ENCODE measurements around the gene OAT. TPM values are rescaled to one million over a fixed set of nuclear protein-coding genes. Genes with fewer than 3 reads are reported as not detected.

OAT gene
- total and polyA plus RNA-seq, 7 donors = 9.5 to 64.5 (median 30.7) TPM

- TF ChIP-seq CTCF (IDR thresholded peaks at IDR 0.05) = no peak
- no peak for DNase-seq
- ATAC-seq = no peak
- intact Hi-C loops (cut with DNase I) = no loop called here
- Histone ChIP-seq H3K36me3 (ENCODE audit: insufficient read depth in 1 of 2, low read depth in 1 of 2) (no peaks in the 10 kb centered on the region), H3K27ac (no peak overlapping the region), H3K4me3 (no peak overlapping the region), H3K27me3 (ENCODE audit: insufficient read depth in 3 of 3, low read length in 2 of 3) (peaks cover 0 to 3% (median 3%) of the 10 kb centered on the region in 3 donors), H3K4me1 (no peaks in the 10 kb centered on the region), H3K9me3 (no peaks in the 10 kb centered on the region)
- WGBS, 3 donors = 43 to 56% (median 44%) methylated on average over 4 of the region's 4 CpGs
Measured at GRCh38 chr10:124384172-124384571, 34.6 kb downstream of the OAT start.

- Histone ChIP-seq H3K36me3 (ENCODE audit: insufficient read depth in 1 of 2, low read depth in 1 of 2) (no peaks in the 10 kb centered on the region), H3K9me3 (no peaks in the 10 kb centered on the region), H3K27ac (no peak overlapping the region), H3K4me1 (no peaks in the 10 kb centered on the region), H3K27me3 (ENCODE audit: insufficient read depth in 3 of 3, low read length in 2 of 3) (peaks cover 0 to 3% (median 3%) of the 10 kb centered on the region in 3 donors), H3K4me3 (no peak overlapping the region)
- WGBS, 3 donors = 82 to 87% (median 85%) methylated on average over 6 of the region's 6 CpGs
- intact Hi-C loops (cut with DNase I) = no loop called here
- ATAC-seq (no peak), DNase-seq (no peak)
- no peak for TF ChIP-seq CTCF (IDR thresholded peaks at IDR 0.05)
Measured at GRCh38 chr10:124383496-124383895, 35.2 kb downstream of the OAT start.

- intact Hi-C loops (cut with DNase I) = no loop called here
- TF ChIP-seq CTCF (IDR thresholded peaks at IDR 0.05) = no peak
Measured at GRCh38 chr10:124381011-124381611, 37.6 kb downstream of the OAT start.

GRCh38 chr10:124380256-124380995 lies 38.3 kb downstream of the OAT start:
- intact Hi-C loops (cut with DNase I) = no loop called here
- Histone ChIP-seq H3K9me3 (no peaks in the 10 kb centered on the region), H3K4me1 (no peaks in the 10 kb centered on the region), H3K36me3 (ENCODE audit: insufficient read depth in 1 of 2, low read depth in 1 of 2) (no peaks in the 10 kb centered on the region), H3K27me3 (ENCODE audit: insufficient read depth in 3 of 3, low read length in 2 of 3) (peaks cover 0 to 4% (median 3%) of the 10 kb centered on the region in 3 donors), H3K27ac (no peak overlapping the region), H3K4me3 (no peak overlapping the region)
- ATAC-seq (no peak), DNase-seq (no peak)
- 75 to 81% (median 79%) methylated on average over 9 of the region's 9 CpGs for WGBS, 3 donors
- TF ChIP-seq CTCF (IDR thresholded peaks at IDR 0.05) = no peak

More at GRCh38 chr10:124381011-124381611, 37.6 kb downstream of the OAT start:
- no peaks in the 10 kb centered on the region for H3K4me1 ChIP-seq
- DNase-seq = no peak
- H3K4me3 ChIP-seq = no peak overlapping the region
- ATAC-seq = no peak
- no peak overlapping the region for H3K27ac ChIP-seq
- H3K36me3 ChIP-seq (ENCODE audit: insufficient read depth in 1 of 2, low read depth in 1 of 2) = no peaks in the 10 kb centered on the region
- peaks cover 0 to 3% (median 3%) of the 10 kb centered on the region in 3 donors for H3K27me3 ChIP-seq (ENCODE audit: insufficient read depth in 3 of 3, low read length in 2 of 3)
- WGBS, 3 donors = 55 to 66% (median 62%) methylated on average over 19 of the region's 19 CpGs
- no peaks in the 10 kb centered on the region for H3K9me3 ChIP-seq
